HG03108 (cell line): ENCODE measurements around the gene THADA.

ENCODE experiments used
- ATAC-seq: cut with Tn5 transposase; IDR thresholded peaks from one replicate; pipeline ENCODE4 v1.9.1; 2021; ENCODE audit warnings: moderate library complexity; ENCODE audit not compliant: unreplicated experiment

THADA gene

GRCh38 chr2:43513216-43513615 is 82.6 kb downstream of the THADA start:
- ATAC-seq, result peak; percentile 59

- ATAC-seq, result no peak
Measured at GRCh38 chr2:43511199-43511598, 84.6 kb downstream of the THADA start.

GRCh38 chr2:43509886-43510285 is 86.0 kb downstream of the THADA start:
- no peak for ATAC-seq

GRCh38 chr2:43508209-43508608 is 87.6 kb downstream of the THADA start:
- ATAC-seq, result no peak

- no peak for ATAC-seq
Measured at GRCh38 chr2:43507137-43507536, 88.7 kb downstream of the THADA start.

GRCh38 chr2:43495727-43496126 is 100.1 kb downstream of the THADA start:
- ATAC-seq, result no peak

- ATAC-seq, result no peak
Measured at GRCh38 chr2:43493954-43494353, 101.9 kb downstream of the THADA start.

- no peak for ATAC-seq
Measured at GRCh38 chr2:43491065-43491639, 104.7 kb downstream of the THADA start.

GRCh38 chr2:43490252-43490786 is 105.5 kb downstream of the THADA start:
- ATAC-seq, result no peak

- ATAC-seq, result no peak
Measured at GRCh38 chr2:43488737-43489136, 107.1 kb downstream of the THADA start.

- no peak for ATAC-seq
Measured at GRCh38 chr2:43486603-43487002, 109.2 kb downstream of the THADA start.

GRCh38 chr2:43484323-43484930 is 111.4 kb downstream of the THADA start:
- no peak for ATAC-seq

GRCh38 chr2:43482961-43483360 is 112.9 kb downstream of the THADA start:
- peak; percentile 58 for ATAC-seq

- peak; percentile 39 for ATAC-seq
Measured at GRCh38 chr2:43481927-43482542, 113.8 kb downstream of the THADA start.

GRCh38 chr2:43480874-43481273 is 115.0 kb downstream of the THADA start:
- no peak for ATAC-seq

GRCh38 chr2:43478412-43479086 is 117.3 kb downstream of the THADA start:
- no peak for ATAC-seq

GRCh38 chr2:43475922-43476321 is 119.9 kb downstream of the THADA start:
- no peak for ATAC-seq

- no peak for ATAC-seq
Measured at GRCh38 chr2:43475137-43475846, 120.5 kb downstream of the THADA start.

GRCh38 chr2:43474273-43474672 is 121.6 kb downstream of the THADA start:
- no peak for ATAC-seq

GRCh38 chr2:43473767-43474166 is 122.1 kb downstream of the THADA start:
- no peak for ATAC-seq

GRCh38 chr2:43472527-43473194 is 123.2 kb downstream of the THADA start:
- no peak for ATAC-seq
